Pancreas (tissue), 10 donors: ENCODE data around the gene PI4KA. TPM values are rescaled to one million over a fixed set of nuclear protein-coding genes. Genes with fewer than 3 reads are reported as not detected.
"Not testable (repeated sequence)": the region's sequence is repeated elsewhere in the genome, so short reads cannot be mapped to it uniquely, and the experiment has no call there.

ENCODE experiments used
- ATAC-seq, 4 donors: fragments of 200-7000 bp; cut with Tn5 transposase; one replicate each; pipeline versions ENCODE4 v1.8.0 to v1.9.1; 2020; ENCODE audit warnings: mild to moderate bottlenecking in 4 of 4, moderate library complexity in 4 of 4
- DNase-seq, 6 donors: peaks; one replicate each; pipeline ENCODE4 v3.0.0-alpha.2; 2020
- FAIRE-seq: peaks from 2 replicates; lab custom pipeline; 2012; peaks lifted over from hg19 to GRCh38; lab: Jason Lieb, UNC
- H3K27ac ChIP-seq, 4 donors: fragments of 200-600 bp; sonication (generic); 1 replicate in 3 of 4; 2 replicates in 1 of 4; pipeline versions ENCODE4 v1.5.0 to v1.8.0; 2020
- H3K27me3 ChIP-seq, 4 donors: fragments of 200-600 bp; one replicate each; pipeline ENCODE4 v1.8.0; 2021
- H3K36me3 ChIP-seq, 3 donors: fragments of 200-600 bp; sonication (generic) in 1 of 3; one replicate each; pipeline versions ENCODE4 v1.5.0 to v1.8.0; 2020 to 2021
- H3K4me1 ChIP-seq, 3 donors: fragments of 200-600 bp; one replicate each; pipeline ENCODE4 v1.8.0; 2021
- H3K4me3 ChIP-seq, 4 donors: fragments of 200-600 bp; sonication (generic) in 2 of 4; one replicate each; pipeline versions ENCODE4 v1.5.0 to v1.8.0; 2020 to 2021
- H3K9me3 ChIP-seq, 4 donors: fragments of 200-600 bp; one replicate each; pipeline ENCODE4 v1.8.0; 2021
- WGBS, 2 donors: extraction: QIAGEN DNeasy Blood & Tissue Kit; methylation state at CpG; one replicate each; pipeline ENCODE4 v1.1.7; 2013; 5-methylcytosine and 5-hydroxymethylcytosine counted together
- intact Hi-C, 3 donors: fragments of 100-400 bp; cut with DNase I; formaldehyde crosslinking; loops; one replicate each; pipeline versions ENCODE4 v1.11.1 to v1.14.2; 2022
- polyA plus RNA-seq, 2 donors: library from polyadenylated mRNA; stranded (reverse); fragments of 200-250 nt; gene quantifications; one replicate each; pipeline ENCODE4 v1.2.3, GENCODE V29; 2013
- total RNA-seq, 6 donors: library from RNA; stranded (reverse); fragmentation: NEBNext Ultra II Directional in 4 of 6; extraction: Animal tissue kit (Norgen Biotek cat#: 25700) in 4 of 6; gene quantifications; one replicate each; pipeline versions ENCODE4 v1.2.1 to v1.2.4, GENCODE V29; 2021 to 2023
- TF ChIP-seq, protein P1 (sequence below), 4 donors: fragments of 200-600 bp; sonication (generic) in 3 of 4; IDR thresholded peaks; one replicate each; pipeline versions ENCODE4 v1.5.0 to v1.8.0; 2021; ENCODE audit warnings: antibody characterized with exemption in 4 of 4
- donor health status: healthy with polysubstance abuse.
- donor health status: DM: no; HTN: no; CAD: no; lungs with moderate emphysema.
- donor health status: DM: no; HTN: no; CAD: no.
- donor health status: control.
- donor health status: control.
- donor health status: Bipolar disorder and iron deficiency.
- donor health status: DM: yes; HTN: yes; CAD: no.
- donor health status: DM: no; HTN: no; CAD: no.
- donor health status: DM: no; HTN: no; CAD: no.
- donor health status: DM: yes; HTN: yes; CAD: no.

The PI4KA gene
- total and polyA plus RNA-seq, 8 donors = 23.6 to 46.6 (median 32.0) TPM

- DNase-seq (peak in 1 of 6 donors; percentile 24), FAIRE-seq (no peak), ATAC-seq (no peak)
- Histone ChIP-seq H3K27ac (no peak overlapping the region), H3K27me3 (no peaks in the 10 kb centered on the region), H3K4me1 (no peaks in the 10 kb centered on the region), H3K36me3 (peaks cover 0 to 16% (median 6%) of the 10 kb centered on the region in 3 donors), H3K9me3 (no peaks in the 10 kb centered on the region), H3K4me3 (no peak overlapping the region)
- WGBS, 2 donors = 85 to 96% methylated on average over 9 of the region's 9 CpGs
- TF ChIP-seq, protein P1, sequence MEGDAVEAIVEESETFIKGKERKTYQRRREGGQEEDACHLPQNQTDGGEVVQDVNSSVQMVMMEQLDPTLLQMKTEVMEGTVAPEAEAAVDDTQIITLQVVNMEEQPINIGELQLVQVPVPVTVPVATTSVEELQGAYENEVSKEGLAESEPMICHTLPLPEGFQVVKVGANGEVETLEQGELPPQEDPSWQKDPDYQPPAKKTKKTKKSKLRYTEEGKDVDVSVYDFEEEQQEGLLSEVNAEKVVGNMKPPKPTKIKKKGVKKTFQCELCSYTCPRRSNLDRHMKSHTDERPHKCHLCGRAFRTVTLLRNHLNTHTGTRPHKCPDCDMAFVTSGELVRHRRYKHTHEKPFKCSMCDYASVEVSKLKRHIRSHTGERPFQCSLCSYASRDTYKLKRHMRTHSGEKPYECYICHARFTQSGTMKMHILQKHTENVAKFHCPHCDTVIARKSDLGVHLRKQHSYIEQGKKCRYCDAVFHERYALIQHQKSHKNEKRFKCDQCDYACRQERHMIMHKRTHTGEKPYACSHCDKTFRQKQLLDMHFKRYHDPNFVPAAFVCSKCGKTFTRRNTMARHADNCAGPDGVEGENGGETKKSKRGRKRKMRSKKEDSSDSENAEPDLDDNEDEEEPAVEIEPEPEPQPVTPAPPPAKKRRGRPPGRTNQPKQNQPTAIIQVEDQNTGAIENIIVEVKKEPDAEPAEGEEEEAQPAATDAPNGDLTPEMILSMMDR (IDR thresholded peaks at IDR 0.05) = no peak
- intact Hi-C loops = no loop called here
Observed at GRCh38 chr22:20724676-20725454, 133.7 kb downstream of the PI4KA start.

DNA sequence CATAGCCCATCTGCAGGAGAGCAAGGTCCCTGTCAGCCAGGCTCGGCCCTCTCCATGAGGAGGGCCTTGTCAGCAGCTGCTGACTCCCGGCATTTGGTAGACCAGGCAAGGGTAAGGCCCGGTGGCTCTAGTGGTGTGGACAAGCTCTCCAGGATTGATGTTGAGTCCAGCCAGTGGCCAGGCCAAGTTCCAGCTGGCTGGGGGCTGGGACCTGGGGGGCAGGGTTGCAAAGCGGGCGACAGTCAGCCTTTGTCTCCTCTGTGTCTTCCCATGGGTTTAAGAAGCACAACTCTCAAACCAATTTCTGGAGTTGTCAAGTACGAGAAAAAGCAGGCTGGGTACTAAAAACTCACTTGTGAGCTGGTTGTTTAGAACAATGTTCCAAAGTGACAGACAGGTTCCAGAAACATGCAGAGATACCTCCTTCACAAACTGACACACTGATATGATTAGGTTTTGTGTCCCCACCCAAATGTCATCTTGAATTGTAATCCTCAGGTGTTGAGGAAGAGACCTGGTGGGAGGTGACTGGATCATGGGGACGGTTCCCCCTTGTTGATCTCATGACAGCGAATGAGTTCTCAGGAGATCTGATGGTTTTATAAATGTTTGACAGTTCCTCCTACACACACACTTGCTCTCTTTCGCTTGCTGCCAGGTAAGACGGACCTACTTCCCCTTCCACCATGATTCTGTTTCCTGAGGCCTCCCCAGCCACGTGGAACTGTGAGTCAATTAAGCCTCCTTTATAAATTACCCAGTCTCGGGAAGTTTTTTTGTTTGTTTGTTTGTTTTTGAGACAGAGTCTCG is 137.0 kb downstream of the PI4KA start:
- no peaks in the 10 kb centered on the region for H3K9me3 ChIP-seq
- H3K36me3 ChIP-seq = no peaks in the 10 kb centered on the region
- FAIRE-seq (no peak), ATAC-seq (no peak), DNase-seq (no peak)
- WGBS, 2 donors = 87 to 90% methylated on average over 13 of the region's 13 CpGs
- peaks cover 0 to 4% (median 0%) of the 10 kb centered on the region in 3 donors for H3K4me1 ChIP-seq
- TF ChIP-seq, protein P1 (IDR thresholded peaks at IDR 0.05) = no peak
- no peak overlapping the region for H3K4me3 ChIP-seq
- H3K27me3 ChIP-seq = no peaks in the 10 kb centered on the region
- H3K27ac ChIP-seq = no peak overlapping the region
- intact Hi-C loops = no loop called here

- DNase-seq (no peak), FAIRE-seq (no peak), ATAC-seq (no peak)
- intact Hi-C loops = no loop called here
- Histone ChIP-seq H3K27me3 (no peaks in the 10 kb centered on the region), H3K9me3 (no peaks in the 10 kb centered on the region), H3K4me3 (no peak overlapping the region), H3K36me3 (no peaks in the 10 kb centered on the region), H3K27ac (no peak overlapping the region), H3K4me1 (peaks cover 0 to 4% (median 0%) of the 10 kb centered on the region in 3 donors)
- TF ChIP-seq, protein P1 (IDR thresholded peaks at IDR 0.05) = no peak
- WGBS, 2 donors = 95% methylated on average over 13 of the region's 13 CpGs
Observed at GRCh38 chr22:20720692-20721408, 137.8 kb downstream of the PI4KA start.

DNA sequence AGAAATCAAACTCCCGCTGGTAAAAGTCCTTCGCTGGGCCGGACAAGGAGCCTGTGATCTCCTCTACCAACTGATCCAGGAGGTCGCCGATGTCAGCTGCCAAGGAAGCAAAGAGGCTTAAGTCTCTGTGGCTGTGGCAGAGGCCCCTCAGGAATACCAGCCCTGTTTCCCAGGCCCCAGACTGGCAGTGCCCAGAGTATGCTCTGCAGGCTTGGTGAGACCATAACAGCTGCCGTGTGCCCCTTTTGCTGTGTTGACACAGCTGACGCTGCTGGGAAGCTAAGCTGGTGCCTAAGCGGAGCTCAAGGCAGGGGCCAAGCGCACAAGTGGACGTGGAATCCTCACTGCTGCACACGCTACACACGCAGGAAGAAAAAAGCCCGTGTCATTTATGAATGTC is 139.9 kb downstream of the PI4KA start:
- H3K9me3 ChIP-seq, H3K4me3 ChIP-seq, FAIRE-seq, H3K36me3 ChIP-seq, H3K4me1 ChIP-seq, intact Hi-C loops, H3K27me3 ChIP-seq: not testable (repeated sequence)
- H3K27ac ChIP-seq = peak overlapping the region; percentile 26 to 64 (median 57)
- ATAC-seq (peak; percentile 89 to 93 (median 92)), DNase-seq (peak; percentile 66 to 85 (median 76))
- WGBS, 2 donors = 33 to 41% methylated on average over 11 to 12 of the region's 13 CpGs

DNA sequence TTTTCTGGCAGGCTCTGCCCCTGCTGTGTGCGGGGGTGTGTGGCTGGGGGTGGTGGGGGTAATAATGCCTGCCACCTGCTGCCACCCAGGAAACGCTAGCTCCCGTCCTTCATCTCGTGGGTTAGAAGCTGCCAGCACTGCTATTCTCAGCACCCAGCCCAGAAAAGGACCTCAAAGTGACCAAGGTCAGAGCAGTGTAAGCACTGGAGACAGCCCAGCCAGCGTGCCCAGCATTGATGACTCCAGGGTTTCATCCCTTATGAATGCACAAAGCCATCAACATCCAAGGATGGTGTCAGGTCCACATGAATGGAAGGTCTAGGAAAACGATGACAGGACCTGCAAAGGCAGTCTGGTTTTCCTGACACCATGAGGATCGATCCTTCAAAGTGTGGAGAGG is 140.6 kb downstream of the PI4KA start:
- ATAC-seq = peak; percentile 51 to 62 (median 56)
- H3K27me3 ChIP-seq, FAIRE-seq, H3K4me3 ChIP-seq, DNase-seq, H3K36me3 ChIP-seq, H3K4me1 ChIP-seq, H3K9me3 ChIP-seq, intact Hi-C loops: not testable (repeated sequence)
- 28 to 41% methylated on average over 6 of the region's 7 CpGs for WGBS, 2 donors
- H3K27ac ChIP-seq = peak overlapping the region in 2 of 4 donors; percentile 26 to 60

DNA sequence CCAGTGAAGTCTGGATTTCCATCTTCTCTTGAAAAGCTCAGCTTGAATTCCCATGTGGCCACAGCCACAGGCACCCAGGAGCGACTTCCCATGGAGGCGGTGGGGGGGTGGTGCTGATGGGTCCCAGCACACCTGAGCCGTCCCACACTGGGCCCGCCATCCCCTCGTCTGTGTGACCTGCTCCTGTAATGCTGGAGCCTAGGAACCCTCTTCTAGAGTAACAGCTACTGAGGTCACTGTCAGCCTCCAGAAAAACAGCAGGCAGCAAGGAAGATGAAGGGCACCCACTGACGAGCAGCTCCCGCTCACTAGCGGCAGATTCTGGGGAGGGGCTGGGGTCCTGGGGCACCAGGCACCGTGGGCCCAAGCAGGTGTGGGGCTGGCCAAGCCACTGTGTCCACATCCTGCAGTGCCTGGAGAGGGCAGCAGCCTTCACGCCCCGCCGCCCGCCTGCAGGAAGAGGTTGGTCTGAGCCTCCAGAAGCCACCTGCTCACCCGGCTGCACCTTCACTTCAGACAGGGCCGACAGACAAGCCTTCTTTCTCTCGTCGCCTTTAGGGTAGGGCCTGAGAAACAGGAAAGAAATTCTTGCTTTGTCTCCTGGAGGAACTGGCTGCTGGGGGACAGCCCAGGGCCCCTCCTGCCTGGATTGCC is 141.3 kb downstream of the PI4KA start:
- H3K27ac ChIP-seq, DNase-seq, H3K36me3 ChIP-seq, H3K4me1 ChIP-seq, FAIRE-seq, H3K4me3 ChIP-seq, H3K27me3 ChIP-seq, intact Hi-C loops, H3K9me3 ChIP-seq: not testable (repeated sequence)
- ATAC-seq = peak; percentile 66 to 77 (median 72)
- WGBS, 2 donors = 64 to 65% methylated on average over 12 to 17 of the region's 17 CpGs

DNA sequence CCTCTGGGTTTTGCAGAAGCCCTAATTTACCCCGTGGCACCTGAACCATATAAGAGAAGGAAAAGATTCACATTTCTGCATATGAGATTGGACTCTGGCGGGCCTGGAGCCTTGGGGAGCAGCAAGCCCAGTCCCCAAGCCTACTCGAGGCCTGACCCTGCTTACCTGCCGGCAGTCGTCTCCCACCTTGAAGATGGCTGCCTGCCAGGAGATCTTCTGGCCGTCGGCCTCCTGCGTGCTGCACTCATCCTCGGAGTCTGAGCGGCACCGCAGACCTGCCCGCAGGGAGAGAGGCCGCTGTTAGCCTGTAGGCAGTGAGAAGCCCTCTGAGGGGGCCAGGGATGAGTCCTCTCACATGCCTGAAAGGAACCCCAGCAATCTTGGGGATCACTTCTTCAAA is 145.5 kb downstream of the PI4KA start:
- H3K4me1 ChIP-seq, ATAC-seq, H3K9me3 ChIP-seq, intact Hi-C loops, DNase-seq, H3K27me3 ChIP-seq, H3K36me3 ChIP-seq, H3K4me3 ChIP-seq, FAIRE-seq, H3K27ac ChIP-seq: not testable (repeated sequence)
- WGBS, 2 donors = 93 to 94% methylated on average over 13 of the region's 13 CpGs

GRCh38 chr22:20709966-20710365 is 148.6 kb downstream of the PI4KA start:
- not testable (repeated sequence) for H3K36me3 ChIP-seq, ATAC-seq, FAIRE-seq

More at GRCh38 chr22:20709966-20710365, 148.6 kb downstream of the PI4KA start:
- H3K27me3 ChIP-seq, H3K27ac ChIP-seq, H3K4me1 ChIP-seq, H3K4me3 ChIP-seq, intact Hi-C loops, DNase-seq, H3K9me3 ChIP-seq: not testable (repeated sequence)
- WGBS, 2 donors = 96 to 98% methylated on average over 10 to 11 of the region's 11 CpGs
